Loucy (cell line): ENCODE results near the gene CRYGA.

Experiments
- CTCF ChIP-seq: fragments of 200-600 bp; sonication (generic); conservative IDR thresholded peaks from 2 replicates; pipeline ENCODE4 v1.5.1; 2014; ENCODE audit warnings: mild to moderate bottlenecking, antibody characterized with exemption, low read length
- EZH2phosphoT487 ChIP-seq: fragments of 200-600 bp; IDR thresholded peaks from 2 replicates; pipeline ENCODE4 v1.6.1; 2018; ENCODE audit warnings: antibody characterized with exemption, mild to moderate bottlenecking, moderate library complexity, borderline replicate concordance

- TF ChIP-seq CTCF, result no peak
- no peak for TF ChIP-seq EZH2phosphoT487
These were observed 27.3 kb downstream of the CRYGA start for GRCh38 chr2:208135794-208136715.
